DOHH2 (cell line): ENCODE measurements around the gene UBQLN4.

Source experiments
- H3F3A ChIP-seq: fragments of 200-600 bp; sonication (generic), shearing (Covaris generic); 2 replicates; pipeline ENCODE4 v1.6.0; 2016; ENCODE audit warnings: antibody characterized with exemption, mild to moderate bottlenecking; ENCODE audit not compliant: control insufficient read depth, insufficient read depth
- H3K27ac ChIP-seq: fragments of 200-600 bp; sonication (generic); 2 replicates; pipeline ENCODE4 v1.5.1; 2014; ENCODE audit warnings: low read depth, mild to moderate bottlenecking, low read length, moderate library complexity
- H3K27me3 ChIP-seq: fragments of 200-600 bp; sonication (generic); 2 replicates; pipeline ENCODE4 v1.6.1; 2014; ENCODE audit warnings: mild to moderate bottlenecking, low read length, mixed read lengths; ENCODE audit not compliant: control insufficient read depth
- H3K36me3 ChIP-seq: fragments of 200-600 bp; sonication (generic); 2 replicates; pipeline ENCODE4 v1.6.1; 2014; ENCODE audit warnings: mild to moderate bottlenecking, low read length, moderate library complexity, mixed read lengths; ENCODE audit not compliant: control insufficient read depth
- H3K4me1 ChIP-seq: fragments of 200-600 bp; sonication (generic); 2 replicates; pipeline ENCODE4 v1.6.1; 2014; ENCODE audit warnings: mild to moderate bottlenecking, low read length, mixed read lengths; ENCODE audit not compliant: control insufficient read depth
- H3K4me2 ChIP-seq: fragments of 200-600 bp; sonication (generic); 2 replicates; pipeline ENCODE4 v1.6.0; 2014; ENCODE audit warnings: mild to moderate bottlenecking, low read length, moderate library complexity
- H3K4me3 ChIP-seq: fragments of 200-600 bp; sonication (generic); 2 replicates; pipeline ENCODE4 v1.5.1; 2014; ENCODE audit warnings: mild to moderate bottlenecking, low read length, mixed read lengths
- H3K79me2 ChIP-seq: fragments of 200-600 bp; sonication (generic); 2 replicates; pipeline ENCODE4 v1.6.1; 2014; ENCODE audit warnings: mild to moderate bottlenecking, low read length, mixed read lengths; ENCODE audit not compliant: control insufficient read depth
- H3K9me2 ChIP-seq: fragments of 200-600 bp; sonication (generic); replicated peaks from 2 replicates; pipeline ENCODE4 v1.6.1; 2014; ENCODE audit warnings: mild to moderate bottlenecking, low read length, mixed read lengths; ENCODE audit not compliant: control insufficient read depth
- H3K9me3 ChIP-seq: fragments of 200-600 bp; sonication (generic); 2 replicates; pipeline ENCODE4 v1.6.1; 2014; ENCODE audit warnings: antibody characterized with exemption, low read length, mixed read lengths; ENCODE audit not compliant: control insufficient read depth, insufficient read depth
- H4K20me1 ChIP-seq: fragments of 200-600 bp; sonication (generic); 2 replicates; pipeline ENCODE4 v1.6.0; 2014; ENCODE audit warnings: low read depth, mild to moderate bottlenecking, antibody characterized with exemption, low read length, moderate library complexity; ENCODE audit not compliant: control insufficient read depth, insufficient read depth
- CTCF ChIP-seq: fragments of 200-600 bp; sonication (generic); IDR thresholded peaks from one replicate; pipeline ENCODE4 v1.5.1; 2014; ENCODE audit warnings: antibody characterized with exemption, mild to moderate bottlenecking, low read depth, low read length; ENCODE audit not compliant: poor library complexity, severe bottlenecking
- EZH2phosphoT487 ChIP-seq: fragments of 200-600 bp; sonication (generic); IDR thresholded peaks from 2 replicates; pipeline ENCODE4 v1.6.1; 2017; ENCODE audit warnings: borderline replicate concordance, mild to moderate bottlenecking, antibody characterized with exemption, low read length, moderate library complexity, mixed read lengths

Gene UBQLN4

GRCh38 chr1:156063997-156064285, 10.3 kb upstream of the UBQLN4 start:
- Histone ChIP-seq H3F3A (0 out of 2 replicates have a peak, but pooled peaks cover 2% of the 10 kb centered on the region), H3K36me3 (no peaks in the 10 kb centered on the region), H3K27ac (no peak overlapping the region), H3K9me3 (no peaks in the 10 kb centered on the region), H3K9me2 (no peaks in the 10 kb centered on the region), H3K4me1 (peaks cover 9% of the 10 kb centered on the region), H3K4me2 (no peak overlapping the region), H3K4me3 (no peak overlapping the region), H4K20me1 (no peaks in the 10 kb centered on the region), H3K27me3 (no peaks in the 10 kb centered on the region), H3K79me2 (no peaks in the 10 kb centered on the region)
- TF ChIP-seq EZH2phosphoT487 (no peak), CTCF (no peak)

GRCh38 chr1:156062189-156062588, 8.6 kb upstream of the UBQLN4 start:
- Histone ChIP-seq H3K79me2 (no peaks in the 10 kb centered on the region), H3K27me3 (no peaks in the 10 kb centered on the region), H3K27ac (no peak overlapping the region), H3K4me3 (no peak overlapping the region), H3K9me2 (no peaks in the 10 kb centered on the region), H3K4me1 (peaks cover 9% of the 10 kb centered on the region), H3F3A (0 out of 2 replicates have a peak, but pooled peaks cover 2% of the 10 kb centered on the region), H4K20me1 (no peaks in the 10 kb centered on the region), H3K9me3 (no peaks in the 10 kb centered on the region), H3K4me2 (no peak overlapping the region), H3K36me3 (peaks cover 11% of the 10 kb centered on the region; the same call in 1 of the 2 replicates)
- TF ChIP-seq EZH2phosphoT487 (no peak), CTCF (no peak)

GRCh38 chr1:156060937-156061636, 7.5 kb upstream of the UBQLN4 start, which contains the start of gene RAB25:
TSS of gene RAB25 (plus strand) at chr1:156061160. CDS start at chr1:156061401, 241 bp downstream.
- H3K79me2 ChIP-seq = peaks cover 4% of the 10 kb centered on the region; the same call in 1 of the 2 replicates
- H3K9me2 ChIP-seq = no peaks in the 10 kb centered on the region
- peaks cover 7% of the 10 kb centered on the region for H3K4me1 ChIP-seq
- no peak within 1 kb of the TSS for H3K4me2 ChIP-seq
- H4K20me1 ChIP-seq = no peaks in the 10 kb centered on the region
- H3K27ac ChIP-seq = no peak within 1 kb of the TSS
- H3K36me3 ChIP-seq = peaks cover 16% of the 10 kb centered on the region; the same call in 1 of the 2 replicates
- no peaks in the 10 kb centered on the region for H3K9me3 ChIP-seq
- no peak for TF ChIP-seq EZH2phosphoT487
- H3K4me3 ChIP-seq = no peak within 1 kb of the TSS
- H3F3A ChIP-seq = 0 out of 2 replicates have a peak, but pooled peaks cover 2% of the 10 kb centered on the region
- H3K27me3 ChIP-seq = no peaks in the 10 kb centered on the region

- Histone ChIP-seq H4K20me1 (no peaks in the 10 kb centered on the region), H3K79me2 (peaks cover 35% of the 10 kb centered on the region), H3K4me1 (peaks cover 24% of the 10 kb centered on the region), H3K4me3 (no peak overlapping the region), H3K27ac (no peak overlapping the region), H3K36me3 (peaks cover 21% of the 10 kb centered on the region; the same call in 1 of the 2 replicates), H3K9me2 (no peaks in the 10 kb centered on the region), H3K27me3 (no peaks in the 10 kb centered on the region), H3K4me2 (no peak overlapping the region; the same call in 1 of the 2 replicates), H3F3A (peaks cover 4% of the 10 kb centered on the region), H3K9me3 (no peaks in the 10 kb centered on the region)
- TF ChIP-seq EZH2phosphoT487 = no peak
- no peak for TF ChIP-seq CTCF
Measured at GRCh38 chr1:156056326-156056849, 2.8 kb upstream of the UBQLN4 start.
